CD4-positive, alpha-beta T cell treated with Interleukin-4 for 4 hours (primary cell): ENCODE measurements around the gene TRAF2.

ENCODE experiments used
- DNase-seq: peaks from one replicate; pipeline ENCODE4 v3.0.0-alpha.2; 2020

The TRAF2 gene

GRCh38 chr9:136847826-136848392 lies 38.4 kb upstream of the TRAF2 start:
- DNase-seq = peak; percentile 71

GRCh38 chr9:136848393-136849037 lies 37.8 kb upstream of the TRAF2 start:
- DNase-seq = peak; percentile 16

- peak; percentile 97 for DNase-seq
These were observed 37.0 kb upstream of the TRAF2 start, which contains the start of gene PHPT1 for GRCh38 chr9:136849038-136849959. Gene PHPT1, plus strand, starts transcription at chr9:136849409. Its CDS starts 22 bp downstream, at chr9:136849431.

- DNase-seq = no peak
These were observed 36.1 kb upstream of the TRAF2 start for GRCh38 chr9:136849960-136850865.

GRCh38 chr9:136850866-136851775 lies 35.2 kb upstream of the TRAF2 start:
- no peak for DNase-seq

- no peak for DNase-seq
These were observed 34.2 kb upstream of the TRAF2 start, which contains the start of gene MAMDC4 for GRCh38 chr9:136851941-136852663. Gene MAMDC4, plus strand, starts transcription at chr9:136852346. Its CDS starts 71 bp downstream, at chr9:136852417.

GRCh38 chr9:136852664-136853595 lies 33.4 kb upstream of the TRAF2 start:
- no peak for DNase-seq

- DNase-seq = no peak
These were observed 32.7 kb upstream of the TRAF2 start for GRCh38 chr9:136853596-136854112.

GRCh38 chr9:136854113-136854841 lies 32.0 kb upstream of the TRAF2 start:
- DNase-seq = no peak

- no peak for DNase-seq
These were observed 31.4 kb upstream of the TRAF2 start for GRCh38 chr9:136854842-136855460.

GRCh38 chr9:136855461-136856078 lies 30.7 kb upstream of the TRAF2 start:
- DNase-seq = no peak

GRCh38 chr9:136856079-136856476 lies 30.2 kb upstream of the TRAF2 start:
- DNase-seq = no peak

GRCh38 chr9:136856541-136857141 lies 29.7 kb upstream of the TRAF2 start:
- DNase-seq = no peak

GRCh38 chr9:136857166-136857565 lies 29.1 kb upstream of the TRAF2 start:
- DNase-seq = no peak

GRCh38 chr9:136857581-136858412 lies 28.5 kb upstream of the TRAF2 start:
- DNase-seq = no peak

- no peak for DNase-seq
These were observed 27.9 kb upstream of the TRAF2 start for GRCh38 chr9:136858452-136858843.
